OCI-LY7 (cell line): ENCODE results near the gene RCSD1. TPM values are rescaled to one million over a fixed set of nuclear protein-coding genes. Genes with fewer than 3 reads are reported as not detected.

ENCODE experiments used
- BruUV-seq: library from RNA; stranded (reverse); fragments of 400-500 nt; replicated peaks from 2 replicates; lab custom pipeline; 2021; lab: Mats Ljungman, UMichigan
- CTCF ChIA-PET: fragments of 300-600 bp; sonication (Branson Sonifier 250); formaldehyde crosslinking; loops from one replicate; lab custom pipeline; 2022; ENCODE audit warnings: antibody characterized with exemption; ENCODE audit not compliant: unreplicated experiment; lab: Charles Lee
- POLR2A ChIA-PET: fragments of 300-600 bp; sonication (Branson Sonifier 250); formaldehyde crosslinking; loops from one replicate; lab custom pipeline; 2022; ENCODE audit warnings: antibody characterized with exemption; lab: Charles Lee
- DNase-seq: peaks from one replicate; pipeline ENCODE4 v3.0.0-alpha.2; 2015; ENCODE audit warnings: low spot score
- H2AFZ ChIP-seq: fragments of 200-600 bp; sonication (generic), shearing (Covaris generic); 2 replicates; pipeline ENCODE4 v1.6.1; 2014; ENCODE audit warnings: mild to moderate bottlenecking, antibody characterized with exemption, low read length, moderate library complexity
- H3K27ac ChIP-seq: fragments of 200-600 bp; sonication (generic); 2 replicates; pipeline ENCODE4 v1.5.1; 2014; ENCODE audit warnings: mixed run types, low read depth, mild to moderate bottlenecking, moderate library complexity, low read length, inconsistent platforms; ENCODE audit not compliant: poor library complexity, severe bottlenecking
- H3K36me3 ChIP-seq: fragments of 200-600 bp; sonication (generic); 2 replicates; pipeline ENCODE4 v1.6.1; 2014; ENCODE audit warnings: mild to moderate bottlenecking, antibody characterized with exemption, low read length, moderate library complexity, mixed read lengths; ENCODE audit not compliant: insufficient read depth
- H3K4me1 ChIP-seq: fragments of 200-600 bp; sonication (generic); 2 replicates; pipeline ENCODE4 v1.5.1; 2014; ENCODE audit warnings: mild to moderate bottlenecking, low read length; ENCODE audit not compliant: insufficient read depth, poor library complexity, severe bottlenecking
- H3K4me2 ChIP-seq: fragments of 200-600 bp; sonication (generic); 2 replicates; pipeline ENCODE4 v1.6.1; 2014; ENCODE audit warnings: mild to moderate bottlenecking, low read length
- H3K4me3 ChIP-seq: fragments of 200-600 bp; sonication (generic); 2 replicates; pipeline ENCODE4 v1.5.1; 2014; ENCODE audit warnings: mild to moderate bottlenecking, low read depth, low read length; ENCODE audit not compliant: poor library complexity, severe bottlenecking
- H3K79me2 ChIP-seq: fragments of 200-600 bp; sonication (generic); 2 replicates; pipeline ENCODE4 v1.6.1; 2016; ENCODE audit warnings: low read depth, mild to moderate bottlenecking, low read length, moderate library complexity, mixed read lengths; ENCODE audit not compliant: insufficient read depth
- H3K9me2 ChIP-seq: fragments of 200-600 bp; sonication (generic); 2 replicates; pipeline ENCODE4 v1.6.1; 2016; ENCODE audit warnings: mild to moderate bottlenecking, low read length, mixed read lengths; ENCODE audit not compliant: insufficient read depth
- H3K9me3 ChIP-seq: fragments of 200-600 bp; sonication (generic); 2 replicates; pipeline ENCODE4 v1.6.1; 2014; ENCODE audit warnings: mild to moderate bottlenecking, mixed run types, low read length, mixed read lengths
- H4K20me1 ChIP-seq: fragments of 200-600 bp; sonication (generic); 2 replicates; pipeline ENCODE4 v1.6.1; 2014; ENCODE audit warnings: mild to moderate bottlenecking, antibody characterized with exemption, low read length, moderate library complexity, mixed read lengths; ENCODE audit not compliant: insufficient read depth
- EZH2phosphoT487 ChIP-seq: fragments of 200-600 bp; sonication (generic); IDR thresholded peaks from 2 replicates; pipeline ENCODE4 v1.6.1; 2018; ENCODE audit warnings: low read depth, borderline replicate concordance, mild to moderate bottlenecking, mixed run types, antibody characterized with exemption, low read length, moderate library complexity, mixed read lengths
- intact Hi-C: fragments of 100-400 bp; cut with micrococcal nuclease; formaldehyde crosslinking; loops from one replicate; pipeline ENCODE4 v1.10.0; 2022; ENCODE audit not compliant: unreplicated experiment
- total RNA-seq, 2 experiments: library from RNA; depleted of rRNA in 1 of 2; stranded (reverse); fragments of >200 nt in 1 of 2; shearing (Covaris generic) in 1 of 2; gene quantifications; 2 replicates each; pipeline ENCODE4 v1.2.3, GENCODE V29; 2014 to 2022
- TF ChIP-seq, protein P1 (sequence below): fragments of 200-600 bp; sonication (generic); conservative IDR thresholded peaks from 2 replicates; pipeline ENCODE4 v1.5.1; 2014; ENCODE audit warnings: mild to moderate bottlenecking, antibody characterized with exemption, low read length, moderate library complexity, mixed read lengths

RCSD1 gene
- total RNA-seq, 2 experiments from 2014 or later = 161 to 164 TPM

- no peak overlapping the region for H2AFZ ChIP-seq
- H3K4me1 ChIP-seq = peaks cover 57% of the 10 kb centered on the region
- ChIA-PET CTCF (interaction anchor here (0.9 to 1.2 kb wide), 4 partner anchors 12 to 66 kb away, joined by 3 read pairs; no protein-coding TSS in a partner anchor), POLR2A (interaction anchor here (0.6 to 1.7 kb wide), 14 partner anchors 10 to 291 kb away, joined by 3 to 10 read pairs (median 4); no protein-coding TSS in a partner anchor)
- H3K9me2 ChIP-seq = no peaks in the 10 kb centered on the region
- H3K4me3 ChIP-seq = peak overlapping the region; percentile 43
- peak overlapping the region; percentile 71 for H3K4me2 ChIP-seq
- H3K79me2 ChIP-seq = peaks cover 89% of the 10 kb centered on the region
- peaks cover 15% of the 10 kb centered on the region for H4K20me1 ChIP-seq
- H3K36me3 ChIP-seq = peaks cover 97% of the 10 kb centered on the region
- no peaks in the 10 kb centered on the region for H3K9me3 ChIP-seq
- no TSS peak for BruUV-seq
- intact Hi-C loops = loop anchor here (2.0 kb wide), 1 partner anchor 41 kb away; no protein-coding TSS in a partner anchor
- peak; percentile 69 for DNase-seq
- TF ChIP-seq, protein P1, sequence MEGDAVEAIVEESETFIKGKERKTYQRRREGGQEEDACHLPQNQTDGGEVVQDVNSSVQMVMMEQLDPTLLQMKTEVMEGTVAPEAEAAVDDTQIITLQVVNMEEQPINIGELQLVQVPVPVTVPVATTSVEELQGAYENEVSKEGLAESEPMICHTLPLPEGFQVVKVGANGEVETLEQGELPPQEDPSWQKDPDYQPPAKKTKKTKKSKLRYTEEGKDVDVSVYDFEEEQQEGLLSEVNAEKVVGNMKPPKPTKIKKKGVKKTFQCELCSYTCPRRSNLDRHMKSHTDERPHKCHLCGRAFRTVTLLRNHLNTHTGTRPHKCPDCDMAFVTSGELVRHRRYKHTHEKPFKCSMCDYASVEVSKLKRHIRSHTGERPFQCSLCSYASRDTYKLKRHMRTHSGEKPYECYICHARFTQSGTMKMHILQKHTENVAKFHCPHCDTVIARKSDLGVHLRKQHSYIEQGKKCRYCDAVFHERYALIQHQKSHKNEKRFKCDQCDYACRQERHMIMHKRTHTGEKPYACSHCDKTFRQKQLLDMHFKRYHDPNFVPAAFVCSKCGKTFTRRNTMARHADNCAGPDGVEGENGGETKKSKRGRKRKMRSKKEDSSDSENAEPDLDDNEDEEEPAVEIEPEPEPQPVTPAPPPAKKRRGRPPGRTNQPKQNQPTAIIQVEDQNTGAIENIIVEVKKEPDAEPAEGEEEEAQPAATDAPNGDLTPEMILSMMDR = no peak
- TF ChIP-seq EZH2phosphoT487 = no peak
- peak overlapping the region; percentile 58 for H3K27ac ChIP-seq
Observed at GRCh38 chr1:167669209-167670124, 39.4 kb downstream of the RCSD1 start.

DNA sequence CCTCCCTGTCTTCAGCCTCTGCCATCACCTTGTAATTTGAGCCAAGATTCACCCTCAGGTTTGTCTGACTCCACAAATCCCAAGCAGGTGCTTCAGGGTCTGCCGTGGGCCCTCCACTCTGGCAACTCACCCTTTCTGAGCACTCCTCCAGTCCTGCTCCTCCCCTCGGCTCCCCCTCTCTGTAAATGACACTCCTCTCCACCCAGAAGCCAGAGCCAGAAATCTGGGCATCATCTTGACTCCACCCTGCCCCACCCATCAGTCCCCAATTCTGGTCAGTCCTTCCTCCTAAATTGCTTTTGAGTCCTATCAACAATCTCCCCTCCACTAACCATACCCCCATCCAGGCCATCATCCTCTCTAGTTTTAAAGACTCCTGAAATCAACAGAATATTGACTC is 40.5 kb downstream of the RCSD1 start:
- TF ChIP-seq EZH2phosphoT487 = no peak
- ChIA-PET POLR2A (interaction anchor here (1.2 to 1.6 kb wide), 2 partner anchors 41 to 79 kb away, joined by 3 to 4 read pairs; no protein-coding TSS in a partner anchor), CTCF (no interaction called here)
- Histone ChIP-seq H3K4me3 (no peak overlapping the region), H3K9me2 (no peaks in the 10 kb centered on the region), H3K4me1 (peaks cover 63% of the 10 kb centered on the region), H2AFZ (no peak overlapping the region), H3K79me2 (peaks cover 85% of the 10 kb centered on the region), H3K4me2 (no peak overlapping the region), H3K9me3 (no peaks in the 10 kb centered on the region), H3K27ac (no peak overlapping the region), H3K36me3 (peaks cover 97% of the 10 kb centered on the region), H4K20me1 (peaks cover 15% of the 10 kb centered on the region)
- intact Hi-C loops = no loop called here
- no TSS peak for BruUV-seq
- no peak for DNase-seq

DNA sequence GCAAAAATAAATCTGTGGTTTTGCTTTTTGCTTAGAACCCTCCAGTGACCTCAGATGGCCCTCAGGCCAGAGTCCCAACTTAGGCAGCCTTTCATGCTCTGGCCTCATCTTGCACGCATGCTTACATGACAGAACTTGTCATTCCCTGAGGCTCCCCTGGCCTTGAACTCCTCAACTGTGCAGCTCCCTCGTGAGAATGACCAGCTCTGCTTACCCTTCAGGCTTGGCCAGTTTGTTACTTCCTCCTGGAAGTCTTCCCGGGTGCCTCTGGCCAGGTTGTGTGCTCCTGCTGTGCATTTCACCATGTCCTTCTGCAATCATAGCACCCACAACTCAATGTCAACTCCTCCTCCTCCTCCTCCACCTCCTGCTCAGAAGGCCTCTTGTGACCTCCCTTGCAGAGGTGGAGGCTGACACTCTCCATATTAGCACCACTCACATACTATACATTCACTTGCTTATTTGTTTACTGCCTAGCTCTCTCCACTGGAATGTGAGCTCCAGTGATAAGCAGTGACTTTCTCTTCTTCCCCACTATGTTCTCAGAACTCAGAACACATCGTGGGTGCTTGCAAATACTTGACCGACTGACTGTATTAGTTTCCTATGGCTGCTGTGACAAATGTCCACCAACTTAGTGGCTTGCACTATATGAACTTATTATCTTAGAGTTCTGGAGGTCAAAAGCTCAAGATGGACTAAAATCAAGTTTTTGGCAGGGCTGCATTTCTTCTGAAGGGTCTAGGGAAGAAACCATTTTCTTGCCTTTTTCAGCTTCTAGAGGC is 41.9 kb downstream of the RCSD1 start:
- Histone ChIP-seq H3K4me1 (peaks cover 66% of the 10 kb centered on the region), H2AFZ (no peak overlapping the region), H3K4me2 (no peak overlapping the region), H3K79me2 (peaks cover 79% of the 10 kb centered on the region), H3K36me3 (peaks cover 97% of the 10 kb centered on the region), H3K4me3 (no peak overlapping the region), H3K27ac (no peak overlapping the region), H3K9me2 (no peaks in the 10 kb centered on the region), H4K20me1 (peaks cover 15% of the 10 kb centered on the region), H3K9me3 (no peaks in the 10 kb centered on the region)
- ChIA-PET CTCF (no interaction called here), POLR2A (interaction anchor here (0.6 to 1.2 kb wide), 3 partner anchors 38 to 506 kb away, joined by 3 to 4 read pairs (median 3); no protein-coding TSS in a partner anchor)
- DNase-seq = no peak
- BruUV-seq = no TSS peak
- TF ChIP-seq EZH2phosphoT487 = no peak
- TF ChIP-seq, protein P1 = no peak
- intact Hi-C loops = no loop called here
